CD8-positive, alpha-beta memory T cell (primary cell): Measurements from ENCODE around the gene SNU13. TPM values are rescaled to one million over a fixed set of nuclear protein-coding genes. Genes with fewer than 3 reads are reported as not detected.
"Not testable (repeated sequence)": the region's sequence is repeated elsewhere in the genome, so short reads cannot be mapped to it uniquely, and the experiment has no call there.

ENCODE experiments used
- CTCF ChIA-PET: fragments of 350-600 bp; sonication (Branson Sonifier 250); formaldehyde crosslinking; loops from one replicate; lab custom pipeline; 2021; ENCODE audit warnings: antibody characterized with exemption; lab: Charles Lee
- POLR2A ChIA-PET: fragments of 350-600 bp; sonication (Branson Sonifier 250); formaldehyde crosslinking; loops from one replicate; lab custom pipeline; 2021; ENCODE audit warnings: antibody characterized with exemption; lab: Charles Lee
- DNase-seq, 5 donors: peaks; one replicate each; pipeline versions ENCODE4 v3.0.0 to v3.0.0-alpha.2; 2020 to 2022; ENCODE audit warnings: mixed read lengths in 1 of 5
- H3K27ac ChIP-seq: one replicate; pipeline ENCODE4 v1.7.0; 2013; ENCODE audit warnings: low read depth, mild to moderate bottlenecking, low read length, moderate library complexity
- H3K27me3 ChIP-seq: 2 replicates; pipeline ENCODE4 v1.7.0; 2013; ENCODE audit warnings: low read length, mild to moderate bottlenecking; ENCODE audit not compliant: insufficient read depth, poor library complexity, severe bottlenecking
- H3K36me3 ChIP-seq: 2 replicates; pipeline ENCODE4 v1.7.0; 2013; ENCODE audit warnings: mild to moderate bottlenecking, low read length, moderate library complexity; ENCODE audit not compliant: insufficient read depth
- H3K4me1 ChIP-seq: 2 replicates; pipeline ENCODE4 v1.7.0; 2013; ENCODE audit warnings: mild to moderate bottlenecking, low read length, moderate library complexity; ENCODE audit not compliant: insufficient read depth
- H3K4me3 ChIP-seq: 2 replicates; pipeline ENCODE4 v1.7.0; 2013; ENCODE audit warnings: mild to moderate bottlenecking, low read length
- H3K9me3 ChIP-seq: 2 replicates; pipeline ENCODE4 v1.7.0; 2013; ENCODE audit warnings: mild to moderate bottlenecking, low read length
- H3K27ac Mint-ChIP-seq, 8 donors: one replicate each; pipeline ENCODE4 v1.8.0; 2020 to 2021; ENCODE audit warnings: mixed read lengths in 8 of 8, mild to moderate bottlenecking in 6 of 8, inconsistent platforms in 3 of 8, moderate library complexity in 3 of 8
- H3K27me3 Mint-ChIP-seq, 2 donors: one replicate each; pipeline ENCODE4 v1.8.0; 2020 to 2021; ENCODE audit warnings: mixed read lengths in 2 of 2, mild to moderate bottlenecking in 1 of 2, moderate library complexity in 1 of 2
- H3K36me3 Mint-ChIP-seq, 3 donors: one replicate each; pipeline ENCODE4 v1.8.0; 2020 to 2021; ENCODE audit warnings: mixed read lengths in 3 of 3, inconsistent platforms in 1 of 3, mild to moderate bottlenecking in 1 of 3
- H3K4me1 Mint-ChIP-seq, 3 donors: one replicate each; pipeline ENCODE4 v1.8.0; 2020 to 2021; ENCODE audit warnings: mixed read lengths in 3 of 3, inconsistent platforms in 1 of 3, mild to moderate bottlenecking in 1 of 3
- H3K4me3 Mint-ChIP-seq, 7 donors: one replicate each; pipeline ENCODE4 v1.8.0; 2020 to 2021; ENCODE audit warnings: mixed read lengths in 7 of 7, mild to moderate bottlenecking in 6 of 7, moderate library complexity in 4 of 7, inconsistent platforms in 2 of 7
- H3K9me3 Mint-ChIP-seq, 5 donors: one replicate each; pipeline ENCODE4 v1.8.0; 2020 to 2022; ENCODE audit warnings: mixed read lengths in 5 of 5, mild to moderate bottlenecking in 3 of 5, moderate library complexity in 2 of 5, inconsistent platforms in 1 of 5
- polyA plus RNA-seq: library from polyadenylated mRNA; unstranded; fragments of 300-500 nt; fragmentation: Illumina TruSeq; gene quantifications from one replicate; pipeline ENCODE4 v1.2.3, GENCODE V29; 2021
- total RNA-seq, 2 experiments: library from RNA; stranded (reverse); gene quantifications; one replicate each; pipeline ENCODE4 v1.2.3, GENCODE V29; 2021

SNU13 gene
- total and polyA plus RNA-seq, 3 experiments from 2014 or later = 270 to 324 (median 315) TPM

DNA sequence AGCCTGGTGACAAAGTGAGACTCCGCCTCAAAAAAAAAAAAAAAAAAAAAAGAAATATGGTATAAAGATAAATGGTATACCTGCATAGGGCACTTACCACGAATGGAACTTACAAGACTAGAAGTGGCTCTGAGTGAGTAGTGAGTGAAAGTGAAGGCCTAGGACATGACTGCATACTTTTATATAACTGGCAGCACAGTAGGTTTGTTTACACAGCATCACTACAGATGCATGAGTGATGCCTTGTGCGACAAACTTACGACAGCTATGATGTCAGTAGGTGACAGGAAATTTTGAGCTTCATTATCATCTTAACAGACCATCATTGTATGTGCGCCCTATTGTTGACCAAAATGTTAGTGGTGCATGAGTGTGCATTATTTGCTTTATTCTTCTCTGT lies 49.9 kb downstream of the SNU13 start:
- Mint-ChIP-seq H3K9me3 (no peaks in the 10 kb centered on the region), H3K4me3 (no peak overlapping the region), H3K27me3 (no peaks in the 10 kb centered on the region), H3K27ac (peak overlapping the region in 2 of 8 donors; percentile 12 to 15), H3K36me3 (peaks cover 8 to 80% (median 17%) of the 10 kb centered on the region in 3 donors), H3K4me1 (peaks cover 3 to 21% (median 20%) of the 10 kb centered on the region in 3 donors)
- no peak for DNase-seq
- POLR2A ChIA-PET = no interaction called here
- no peak overlapping the region for H3K27ac ChIP-seq
- no peak overlapping the region for H3K4me3 ChIP-seq
- no peaks in the 10 kb centered on the region for H3K27me3 ChIP-seq
- H3K9me3 ChIP-seq = no peaks in the 10 kb centered on the region
- peaks cover 49% of the 10 kb centered on the region for H3K36me3 ChIP-seq
- CTCF ChIA-PET = no interaction called here
- H3K4me1 ChIP-seq = no peaks in the 10 kb centered on the region

DNA sequence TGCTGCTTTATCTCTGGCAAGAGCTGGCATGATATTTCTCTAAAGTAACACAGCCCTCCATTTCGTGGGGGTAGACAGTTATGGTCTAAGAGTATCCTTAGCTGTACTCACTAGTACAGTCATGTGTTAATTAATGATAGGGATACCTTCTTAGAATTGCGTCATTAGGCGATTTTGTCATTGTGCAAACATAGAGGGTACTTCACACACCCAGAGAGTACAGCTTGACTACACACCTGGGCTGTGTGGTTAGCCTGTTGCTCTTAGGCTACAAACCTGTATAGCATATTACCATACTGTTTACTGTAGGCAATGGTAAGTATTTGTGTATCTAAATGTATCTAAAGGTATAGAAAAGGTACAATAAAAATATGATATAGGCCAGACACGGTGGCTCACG lies 50.5 kb downstream of the SNU13 start:
- no peaks in the 10 kb centered on the region for H3K4me1 ChIP-seq
- DNase-seq = no peak
- Mint-ChIP-seq H3K27me3 (no peaks in the 10 kb centered on the region), H3K4me1 (peaks cover 3 to 24% (median 21%) of the 10 kb centered on the region in 3 donors), H3K9me3 (no peaks in the 10 kb centered on the region), H3K27ac (no peak overlapping the region), H3K36me3 (peaks cover 8 to 83% (median 17%) of the 10 kb centered on the region in 3 donors), H3K4me3 (no peak overlapping the region)
- no peak overlapping the region for H3K4me3 ChIP-seq
- ChIA-PET CTCF (no interaction called here), POLR2A (interaction anchor here (0.6 kb wide), 1 partner anchor 306 kb away, joined by 12 read pairs; no protein-coding TSS in a partner anchor)
- H3K27me3 ChIP-seq = no peaks in the 10 kb centered on the region
- no peaks in the 10 kb centered on the region for H3K9me3 ChIP-seq
- H3K36me3 ChIP-seq = peaks cover 49% of the 10 kb centered on the region
- no peak overlapping the region for H3K27ac ChIP-seq

DNA sequence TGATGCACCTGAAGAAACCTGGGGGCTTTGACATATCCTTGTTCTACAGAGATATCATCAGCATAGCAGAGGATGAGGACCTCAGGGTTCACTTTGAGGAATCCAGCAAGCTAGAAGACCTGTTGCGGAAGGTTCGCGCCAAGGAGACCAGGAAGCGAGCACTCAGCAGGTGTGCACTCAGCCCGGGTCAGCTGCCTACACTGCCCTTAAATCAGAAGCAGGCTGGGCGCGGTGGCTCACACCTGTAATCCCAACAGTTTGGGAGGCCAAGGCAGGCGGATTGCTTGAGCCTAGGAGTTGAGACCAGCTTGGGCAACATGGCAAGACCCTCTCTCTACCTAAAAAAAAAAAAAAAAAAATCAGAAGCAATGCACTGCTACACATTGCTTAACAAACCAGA lies 51.0 kb downstream of the SNU13 start:
- H3K4me3 Mint-ChIP-seq, H3K27me3 Mint-ChIP-seq, H3K4me1 ChIP-seq, H3K27ac Mint-ChIP-seq, H3K27me3 ChIP-seq, H3K4me3 ChIP-seq, H3K27ac ChIP-seq, H3K9me3 Mint-ChIP-seq, CTCF ChIA-PET, POLR2A ChIA-PET, H3K9me3 ChIP-seq, DNase-seq: not testable (repeated sequence)
- Mint-ChIP-seq H3K36me3 (peaks cover 8 to 80% (median 17%) of the 10 kb centered on the region in 3 donors), H3K4me1 (peaks cover 3 to 26% (median 21%) of the 10 kb centered on the region in 3 donors)
- H3K36me3 ChIP-seq = peaks cover 46% of the 10 kb centered on the region

DNA sequence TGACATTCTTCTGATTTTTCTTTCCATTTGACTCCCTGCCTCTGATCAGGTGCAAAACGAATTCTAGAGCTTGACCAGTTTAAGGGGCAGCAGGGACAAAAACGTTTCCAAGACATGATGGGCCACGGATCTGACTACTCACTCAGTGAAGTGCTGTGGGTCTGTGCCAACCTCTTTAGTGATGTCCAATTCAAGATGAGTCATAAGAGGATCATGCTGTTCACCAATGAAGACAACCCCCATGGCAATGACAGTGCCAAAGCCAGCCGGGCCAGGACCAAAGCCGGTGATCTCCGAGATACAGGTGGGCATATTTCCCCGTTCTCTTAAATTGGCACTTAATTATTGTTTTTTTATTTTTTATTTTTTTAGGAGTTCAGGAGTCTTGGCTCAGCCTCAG lies 52.2 kb downstream of the SNU13 start:
- H3K36me3 ChIP-seq = peaks cover 43% of the 10 kb centered on the region
- ChIA-PET POLR2A (no interaction called here), CTCF (interaction anchor here (0.6 kb wide), 1 partner anchor 52 kb away, joined by 3 read pairs; the partner anchor contains the start of gene SNU13)
- no peaks in the 10 kb centered on the region for H3K9me3 ChIP-seq
- no peak for DNase-seq
- Mint-ChIP-seq H3K4me1 (peaks cover 3 to 19% (median 9%) of the 10 kb centered on the region in 3 donors), H3K27me3 (no peaks in the 10 kb centered on the region), H3K9me3 (no peaks in the 10 kb centered on the region), H3K36me3 (peaks cover 2 to 77% (median 11%) of the 10 kb centered on the region in 3 donors), H3K27ac (peak overlapping the region in 1 of 8 donors; percentile 50), H3K4me3 (no peak overlapping the region)
- H3K27ac ChIP-seq = no peak overlapping the region
- H3K4me1 ChIP-seq = no peaks in the 10 kb centered on the region
- H3K27me3 ChIP-seq = no peaks in the 10 kb centered on the region
- no peak overlapping the region for H3K4me3 ChIP-seq

DNA sequence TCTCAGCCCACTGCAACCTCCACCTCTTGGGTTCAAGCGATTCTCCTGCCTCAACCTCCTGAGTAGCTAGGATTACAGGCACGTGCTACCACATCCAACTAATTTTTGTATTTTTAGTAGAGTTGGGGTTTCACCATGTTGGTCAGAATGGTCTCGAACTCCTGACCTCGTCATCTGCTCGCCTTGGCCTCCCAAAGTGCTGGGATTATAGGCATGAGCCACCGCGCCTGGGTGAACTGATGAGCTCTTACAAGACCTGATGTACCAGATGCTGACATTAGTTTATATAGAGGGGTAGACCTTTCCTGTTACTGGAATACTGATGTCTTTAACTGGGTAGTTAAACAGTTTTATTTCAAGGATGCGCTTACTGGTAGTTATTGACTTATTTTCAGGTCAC lies 54.1 kb downstream of the SNU13 start:
- peaks cover 36% of the 10 kb centered on the region for H3K36me3 ChIP-seq
- H3K36me3 Mint-ChIP-seq = peaks cover 0 to 71% (median 12%) of the 10 kb centered on the region in 3 donors
- H3K4me1 ChIP-seq, CTCF ChIA-PET, H3K27me3 ChIP-seq, DNase-seq, H3K4me3 ChIP-seq, H3K9me3 Mint-ChIP-seq, H3K27ac ChIP-seq, H3K27me3 Mint-ChIP-seq, H3K27ac Mint-ChIP-seq, H3K9me3 ChIP-seq, H3K4me3 Mint-ChIP-seq, POLR2A ChIA-PET: not testable (repeated sequence)
- peaks cover 3 to 19% (median 7%) of the 10 kb centered on the region in 3 donors for H3K4me1 Mint-ChIP-seq

DNA sequence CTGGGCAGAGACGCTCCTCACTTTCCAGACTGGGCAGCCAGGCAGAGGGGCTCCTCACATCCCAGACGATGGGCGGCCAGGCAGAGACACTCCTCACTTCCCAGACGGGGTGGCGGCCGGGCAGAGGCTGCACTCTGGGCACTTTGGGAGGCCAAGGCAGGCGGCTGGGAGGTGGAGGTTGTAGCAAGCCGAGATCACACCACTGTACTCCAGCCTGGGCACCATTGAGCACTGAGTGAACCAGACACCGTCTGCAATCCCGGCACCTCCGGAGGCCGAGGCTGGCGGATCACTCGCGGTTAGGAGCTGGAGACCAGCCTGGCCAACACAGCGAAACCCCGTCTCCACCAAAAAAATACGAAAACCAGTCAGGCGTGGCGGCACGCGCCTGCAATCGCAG lies 57.1 kb downstream of the SNU13 start:
- H3K9me3 ChIP-seq, H3K27me3 Mint-ChIP-seq, H3K27ac Mint-ChIP-seq, H3K4me3 Mint-ChIP-seq, H3K27ac ChIP-seq, H3K4me3 ChIP-seq, CTCF ChIA-PET, DNase-seq, POLR2A ChIA-PET, H3K9me3 Mint-ChIP-seq, H3K4me1 ChIP-seq, H3K27me3 ChIP-seq: not testable (repeated sequence)
- Mint-ChIP-seq H3K36me3 (peaks cover 11 to 79% (median 24%) of the 10 kb centered on the region in 3 donors), H3K4me1 (peaks cover 15 to 35% (median 21%) of the 10 kb centered on the region in 3 donors)
- peaks cover 43% of the 10 kb centered on the region for H3K36me3 ChIP-seq

DNA sequence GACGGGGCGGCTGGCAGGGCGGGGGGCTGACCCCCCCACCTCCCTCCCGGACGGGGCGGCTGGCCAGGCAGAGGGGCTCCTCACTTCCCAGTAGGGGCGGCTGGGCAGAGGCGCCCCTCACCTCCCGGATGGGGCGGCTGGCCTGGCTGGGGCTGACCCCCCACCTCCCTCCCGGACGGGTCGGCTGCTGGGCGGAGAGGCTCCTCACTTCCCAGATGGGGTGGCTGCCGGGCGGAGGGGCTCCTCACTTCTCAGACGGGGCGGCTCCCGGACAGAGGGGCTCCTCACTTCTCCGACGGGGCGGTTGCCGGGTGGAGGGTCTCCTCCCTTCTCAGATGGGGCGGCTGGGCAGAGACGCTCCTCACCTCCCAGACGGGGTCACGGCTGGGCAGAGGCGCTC lies 57.6 kb downstream of the SNU13 start:
- H3K9me3 ChIP-seq, CTCF ChIA-PET, H3K27me3 Mint-ChIP-seq, H3K4me1 ChIP-seq, H3K4me3 Mint-ChIP-seq, H3K27ac Mint-ChIP-seq, H3K4me3 ChIP-seq, H3K27ac ChIP-seq, H3K9me3 Mint-ChIP-seq, POLR2A ChIA-PET, H3K27me3 ChIP-seq, DNase-seq: not testable (repeated sequence)
- H3K36me3 ChIP-seq = peaks cover 40% of the 10 kb centered on the region
- Mint-ChIP-seq H3K36me3 (peaks cover 11 to 74% (median 22%) of the 10 kb centered on the region in 3 donors), H3K4me1 (peaks cover 15 to 35% (median 21%) of the 10 kb centered on the region in 3 donors)

DNA sequence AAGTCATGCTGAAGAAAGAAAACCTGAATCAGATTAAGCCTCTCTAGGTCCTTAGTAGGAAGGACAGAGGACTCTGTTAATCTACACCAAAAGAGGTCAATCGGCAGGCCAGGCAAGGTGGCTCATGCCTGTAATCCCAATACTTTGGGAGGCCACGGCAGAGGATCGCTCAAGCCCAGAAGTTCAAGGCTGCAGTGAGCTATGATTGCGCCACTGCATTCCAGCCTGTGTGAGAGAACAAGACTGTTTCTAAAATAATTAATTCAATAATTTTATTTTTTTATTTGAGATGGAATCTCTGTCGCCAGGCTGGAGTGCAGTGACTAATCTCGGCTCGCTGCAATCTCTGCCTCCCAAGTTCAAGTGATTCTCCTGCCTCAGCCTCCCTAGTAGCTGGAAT lies 63.1 kb downstream of the SNU13 start:
- Histone ChIP-seq H3K9me3 (no peaks in the 10 kb centered on the region), H3K4me3 (no peak overlapping the region), H3K36me3 (peaks cover 34% of the 10 kb centered on the region), H3K27ac (no peak overlapping the region), H3K4me1 (peaks cover 12% of the 10 kb centered on the region), H3K27me3 (no peaks in the 10 kb centered on the region)
- peak overlapping the region in 1 of 8 donors; percentile 56 for H3K27ac Mint-ChIP-seq
- H3K9me3 Mint-ChIP-seq = no peaks in the 10 kb centered on the region
- H3K4me3 Mint-ChIP-seq = peak overlapping the region in 1 of 7 donors; percentile 58
- ChIA-PET CTCF (no interaction called here), POLR2A (no interaction called here)
- H3K4me1 Mint-ChIP-seq = peaks cover 28 to 45% (median 28%) of the 10 kb centered on the region in 3 donors
- H3K27me3 Mint-ChIP-seq = peaks cover 0 to 1% of the 10 kb centered on the region in 2 donors
- no peak for DNase-seq
- peaks cover 11 to 65% (median 22%) of the 10 kb centered on the region in 3 donors for H3K36me3 Mint-ChIP-seq
